B cell (primary cell): ENCODE results near the gene GLT1D1. TPM values are rescaled to one million over a fixed set of nuclear protein-coding genes. Genes with fewer than 3 reads are reported as not detected.

Source experiments
- ATAC-seq: fragments of 200-7000 bp; cut with Tn5 transposase; one replicate; pipeline ENCODE4 v1.10.0; 2021; ENCODE audit warnings: low read depth, mild to moderate bottlenecking, moderate number of reproducible peaks, moderate library complexity
- CTCF ChIA-PET: fragments of 350-600 bp; sonication (Branson Sonifier 250); formaldehyde crosslinking; loops from one replicate; lab custom pipeline; 2021; ENCODE audit warnings: antibody characterized with exemption, inconsistent platforms; lab: Charles Lee
- POLR2A ChIA-PET: fragments of 350-600 bp; sonication (Branson Sonifier 250); formaldehyde crosslinking; loops from one replicate; lab custom pipeline; 2021; ENCODE audit warnings: antibody characterized with exemption; lab: Charles Lee
- DNase-seq: peaks from one replicate; pipeline ENCODE4 v3.0.0; 2013
- H2AFZ ChIP-seq: 2 replicates; pipeline ENCODE4 v1.6.1; 2012; ENCODE audit warnings: mild to moderate bottlenecking, low read depth, low read length; ENCODE audit not compliant: insufficient read depth, poor library complexity, severe bottlenecking
- H3K27ac ChIP-seq, 2 donors: 1 replicate in 1 of 2; 2 replicates in 1 of 2; pipeline ENCODE4 v1.5.1; 2012 to 2013; ENCODE audit warnings: low read length in 2 of 2, mild to moderate bottlenecking in 2 of 2, moderate library complexity in 1 of 2
- H3K27me3 ChIP-seq, 4 experiments: fragments of 200-600 bp in 1 of 4; sonication (generic) in 1 of 4; replicated peaks in 1 of 4; 1 replicate in 2 of 4; 2 replicates in 2 of 4; pipeline versions ENCODE4 v1.6.1 to v1.7.0; 2013 to 2016; ENCODE audit warnings: low read length in 3 of 4, mild to moderate bottlenecking in 2 of 4, mixed read lengths in 1 of 4, moderate library complexity in 1 of 4; ENCODE audit not compliant: insufficient read depth in 4 of 4, control insufficient read depth in 3 of 4; ENCODE audit errors: control extremely low read depth in 1 of 4
- H3K36me3 ChIP-seq, 2 experiments: replicated peaks in 1 of 2; 1 replicate in 1 of 2; 2 replicates in 1 of 2; pipeline versions ENCODE4 v1.6.1 to v1.7.1; 2013; ENCODE audit warnings: low read length in 1 of 2; ENCODE audit not compliant: insufficient read depth in 2 of 2, control insufficient read depth in 1 of 2; ENCODE audit errors: control extremely low read depth in 1 of 2, extremely low read depth in 1 of 2
- H3K4me1 ChIP-seq, 2 donors: fragments of 200-600 bp in 1 of 2; sonication (generic) in 1 of 2; 1 replicate in 1 of 2; 2 replicates in 1 of 2; pipeline versions ENCODE4 v1.5.1 to v1.6.1; 2013 to 2017; ENCODE audit warnings: low read length in 2 of 2; ENCODE audit not compliant: control insufficient read depth in 2 of 2, insufficient read depth in 2 of 2
- H3K4me2 ChIP-seq: replicated peaks from 2 replicates; pipeline ENCODE3; 2012; ENCODE audit warnings: mild to moderate bottlenecking, low read depth, low read length; ENCODE audit not compliant: poor library complexity, severe bottlenecking
- H3K4me3 ChIP-seq, 5 experiments: fragments of 200-600 bp in 1 of 5; sonication (generic) in 1 of 5; 1 replicate in 3 of 5; 2 replicates in 2 of 5; pipeline versions ENCODE4 v1.5.1 to v1.7.0; 2011 to 2016; ENCODE audit warnings: low read length in 4 of 5, mild to moderate bottlenecking in 4 of 5, low read depth in 2 of 5, control low read depth in 1 of 5, moderate library complexity in 1 of 5; ENCODE audit not compliant: insufficient read depth in 1 of 5; ENCODE audit errors: control extremely low read depth in 1 of 5, extremely low read depth in 1 of 5
- H3K79me2 ChIP-seq: fragments of 200-600 bp; sonication (generic); one replicate; pipeline ENCODE4 v1.6.0; 2016; ENCODE audit warnings: low read length; ENCODE audit not compliant: control insufficient read depth, insufficient read depth
- H3K9ac ChIP-seq: fragments of 200-600 bp; sonication (generic); 2 replicates; pipeline ENCODE4 v1.6.1; 2017; ENCODE audit warnings: mild to moderate bottlenecking, low read length, moderate library complexity
- H3K9me3 ChIP-seq, 3 donors: one replicate each; pipeline versions ENCODE4 v1.6.1 to v1.7.1; 2013; ENCODE audit warnings: low read length in 2 of 3; ENCODE audit not compliant: control insufficient read depth in 2 of 3, insufficient read depth in 1 of 3; ENCODE audit errors: control extremely low read depth in 1 of 3
- H4K20me1 ChIP-seq: 2 replicates; pipeline ENCODE4 v1.6.0; 2012; ENCODE audit warnings: mild to moderate bottlenecking, low read length; ENCODE audit not compliant: insufficient read depth, control insufficient read depth, poor library complexity, severe bottlenecking
- H3K27ac Mint-ChIP-seq: one replicate; pipeline ENCODE4 v1.8.0; 2021; ENCODE audit warnings: mixed read lengths
- H3K27me3 Mint-ChIP-seq: one replicate; pipeline ENCODE4 v1.8.0; 2021; ENCODE audit warnings: mixed read lengths
- H3K4me1 Mint-ChIP-seq: one replicate; pipeline ENCODE4 v1.8.0; 2021; ENCODE audit warnings: mixed read lengths
- H3K4me3 Mint-ChIP-seq: one replicate; pipeline ENCODE4 v1.8.0; 2021; ENCODE audit warnings: mixed read lengths
- H3K9me3 Mint-ChIP-seq: one replicate; pipeline ENCODE4 v1.8.0; 2022; ENCODE audit warnings: mixed read lengths; ENCODE audit not compliant: insufficient read depth
- EZH2 ChIP-seq: IDR thresholded peaks from 2 replicates; pipeline ENCODE4 v1.6.1; 2012; ENCODE audit warnings: borderline replicate concordance, low read depth, mild to moderate bottlenecking, moderate library complexity, low read length; ENCODE audit not compliant: insufficient read depth, poor library complexity, severe bottlenecking
- WGBS: methylation state at CpG from one replicate; pipeline ENCODE4 v1.1.5; 2013; ENCODE audit warnings: missing lambda C conversion rate; ENCODE audit not compliant: insufficient coverage; 5-methylcytosine and 5-hydroxymethylcytosine counted together
- intact Hi-C: fragments of 100-400 bp; cut with micrococcal nuclease; formaldehyde crosslinking; loops from one replicate; pipeline ENCODE4 v1.10.0; 2022
- polyA plus RNA-seq: library from polyadenylated mRNA; depleted of rRNA; stranded (reverse); fragments of >200 nt; gene quantifications from 2 replicates; pipeline ENCODE4 v1.2.3, GENCODE V29; 2012
- total RNA-seq, 2 donors: library from RNA; stranded (reverse); fragments of 120-200 nt in 1 of 2; gene quantifications; 1 replicate in 1 of 2; 2 replicates in 1 of 2; pipeline versions ENCODE4 v1.2.3 to v1.2.4, GENCODE V29; 2013 to 2022
- TF ChIP-seq, protein P1 (sequence below): fragments of 200-600 bp; IDR thresholded peaks from one replicate; pipeline ENCODE4 v1.8.0; 2022; ENCODE audit warnings: antibody characterized with exemption, mild to moderate bottlenecking

The GLT1D1 gene
- total and polyA plus RNA-seq, 2 donors (not counting 1 experiment from before 2014, with no cell fraction given), result 0.22 to 0.49 TPM

- H2AFZ ChIP-seq, result no peak overlapping the region
- H3K9me3 ChIP-seq, result peaks cover 0 to 6% (median 0%) of the 10 kb centered on the region in 3 donors
- ChIA-PET POLR2A (no interaction called here), CTCF (no interaction called here)
- Mint-ChIP-seq H3K27me3 (no peaks in the 10 kb centered on the region), H3K9me3 (no peaks in the 10 kb centered on the region), H3K4me1 (peaks cover 46% of the 10 kb centered on the region), H3K27ac (no peak overlapping the region), H3K4me3 (no peak overlapping the region)
- no peak overlapping the region for H3K4me2 ChIP-seq
- DNase-seq (no peak), ATAC-seq (no peak)
- peaks cover 44 to 59% of the 10 kb centered on the region in 2 donors for H3K4me1 ChIP-seq
- H3K27me3 ChIP-seq, result no peaks in the 10 kb centered on the region
- intact Hi-C loops, result loop anchor here (10.0 kb wide), 1 partner anchor 89 kb away; no protein-coding TSS in a partner anchor
- no peak overlapping the region for H3K4me3 ChIP-seq
- H4K20me1 ChIP-seq, result peaks cover 23% of the 10 kb centered on the region
- WGBS, result 100% methylated on average over 2 of the region's 4 CpGs
- no peak overlapping the region for H3K27ac ChIP-seq
- H3K79me2 ChIP-seq, result peaks cover 32% of the 10 kb centered on the region
- H3K36me3 ChIP-seq, result peaks cover 0 to 3% of the 10 kb centered on the region in 2 experiments
- H3K9ac ChIP-seq, result no peak overlapping the region
- TF ChIP-seq EZH2, result no peak
- TF ChIP-seq, protein P1, sequence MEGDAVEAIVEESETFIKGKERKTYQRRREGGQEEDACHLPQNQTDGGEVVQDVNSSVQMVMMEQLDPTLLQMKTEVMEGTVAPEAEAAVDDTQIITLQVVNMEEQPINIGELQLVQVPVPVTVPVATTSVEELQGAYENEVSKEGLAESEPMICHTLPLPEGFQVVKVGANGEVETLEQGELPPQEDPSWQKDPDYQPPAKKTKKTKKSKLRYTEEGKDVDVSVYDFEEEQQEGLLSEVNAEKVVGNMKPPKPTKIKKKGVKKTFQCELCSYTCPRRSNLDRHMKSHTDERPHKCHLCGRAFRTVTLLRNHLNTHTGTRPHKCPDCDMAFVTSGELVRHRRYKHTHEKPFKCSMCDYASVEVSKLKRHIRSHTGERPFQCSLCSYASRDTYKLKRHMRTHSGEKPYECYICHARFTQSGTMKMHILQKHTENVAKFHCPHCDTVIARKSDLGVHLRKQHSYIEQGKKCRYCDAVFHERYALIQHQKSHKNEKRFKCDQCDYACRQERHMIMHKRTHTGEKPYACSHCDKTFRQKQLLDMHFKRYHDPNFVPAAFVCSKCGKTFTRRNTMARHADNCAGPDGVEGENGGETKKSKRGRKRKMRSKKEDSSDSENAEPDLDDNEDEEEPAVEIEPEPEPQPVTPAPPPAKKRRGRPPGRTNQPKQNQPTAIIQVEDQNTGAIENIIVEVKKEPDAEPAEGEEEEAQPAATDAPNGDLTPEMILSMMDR, result no peak
Observed at GRCh38 chr12:128825835-128826234, 27.4 kb upstream of the GLT1D1 start.

- H3K4me1 ChIP-seq, result peaks cover 31 to 48% of the 10 kb centered on the region in 2 donors
- no peak overlapping the region for H3K27ac ChIP-seq
- H3K4me1 Mint-ChIP-seq, result peaks cover 33% of the 10 kb centered on the region
- ATAC-seq (no peak), DNase-seq (no peak)
- no peak overlapping the region for H3K9ac ChIP-seq
- no peak overlapping the region for H2AFZ ChIP-seq
- peaks cover 13% of the 10 kb centered on the region for H3K79me2 ChIP-seq
- H3K9me3 ChIP-seq, result peaks cover 0 to 6% (median 0%) of the 10 kb centered on the region in 3 donors
- no peak overlapping the region for H3K4me3 Mint-ChIP-seq
- H3K36me3 ChIP-seq, result no peaks in the 10 kb centered on the region
- CTCF ChIA-PET, result interaction anchor here (1.2 kb wide), 1 partner anchor 29 kb away, joined by 3 read pairs; no protein-coding TSS in a partner anchor
- H4K20me1 ChIP-seq, result peaks cover 7% of the 10 kb centered on the region
- no peaks in the 10 kb centered on the region for H3K27me3 Mint-ChIP-seq
- no peak overlapping the region for H3K4me2 ChIP-seq
- H3K9me3 Mint-ChIP-seq, result no peaks in the 10 kb centered on the region
- intact Hi-C loops, result loop anchor here (10.0 kb wide), 1 partner anchor 87 kb away; no protein-coding TSS in a partner anchor
- no CpG with 5 or more reads among the region's 2 CpGs for WGBS
- H3K27ac Mint-ChIP-seq, result peak overlapping the region; percentile 67
- TF ChIP-seq EZH2, result no peak
- TF ChIP-seq, protein P1, result no peak
- POLR2A ChIA-PET, result interaction anchor here (0.7 kb wide), 1 partner anchor 16 kb away, joined by 8 read pairs; no protein-coding TSS in a partner anchor
- H3K4me3 ChIP-seq, result no peak overlapping the region
- no peaks in the 10 kb centered on the region for H3K27me3 ChIP-seq
Observed at GRCh38 chr12:128827724-128828123, 25.6 kb upstream of the GLT1D1 start.
